ENCODE measurements around the gene HSD17B3. TPM values are rescaled to one million over a fixed set of nuclear protein-coding genes. Genes with fewer than 3 reads are reported as not detected.

The HSD17B3 gene
- total and polyA plus RNA-seq, 10 of the 15 experiments (the other 5 are each of a cell fraction or from before 2014, with no cell fraction given), result not detected

DNA sequence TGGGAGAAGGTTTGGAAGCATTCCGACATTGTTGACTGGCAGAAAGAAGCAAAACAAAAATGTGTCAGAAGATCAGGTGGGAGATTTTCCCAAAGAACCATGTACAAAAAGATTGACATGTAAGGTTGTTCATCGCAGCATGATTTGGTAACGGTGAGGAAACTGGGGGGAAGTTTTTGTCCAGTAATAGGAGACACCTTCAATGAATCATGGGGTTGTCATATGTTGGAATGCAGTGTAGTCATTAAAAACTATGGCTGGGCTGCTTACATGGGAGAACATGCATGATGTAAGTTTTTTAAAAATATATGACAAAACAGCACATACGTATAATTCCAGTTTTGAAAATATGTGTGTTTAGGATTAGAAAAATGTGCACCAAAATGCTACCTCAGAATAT, 50.5 kb downstream of the HSD17B3 start:
- RAD21 ChIA-PET (ENCODE audit: unreplicated experiment), result no interaction called here
- WGBS (ENCODE audit: insufficient coverage, insufficient replicate concordance, low lambda C conversion rate, missing lambda C conversion rate), result 90% methylated on average over 4 of the region's 4 CpGs
- BruUV-seq (replicated peaks), result no TSS peak

More for the DNA sequence above, 50.5 kb downstream of the HSD17B3 start:
- H3K9me3 ChIP-seq (replicated peaks; ENCODE audit: control insufficient read depth, insufficient read depth, low read length), result no peaks in the 10 kb centered on the region
- FAIRE-seq (no peak), ATAC-seq (no peak), DNase-seq (ENCODE audit: low read depth, low spot score) (no peak)
- intact Hi-C loops (cut with micrococcal nuclease; ENCODE audit: unreplicated experiment) (no loop called here), in situ Hi-C loops (cut with MboI) (no loop called here)
- no peaks in the 10 kb centered on the region for H3K79me2 ChIP-seq (ENCODE audit: control insufficient read depth, insufficient read depth, low read length)
- no peak for TF ChIP-seq RELA (IDR thresholded peaks at IDR 0.05; ENCODE audit: borderline replicate concordance, partially characterized antibody)
- TF ChIP-seq IKZF1 (conservative IDR thresholded peaks at IDR 0.05), result no peak
- TF ChIP-seq, protein P1, sequence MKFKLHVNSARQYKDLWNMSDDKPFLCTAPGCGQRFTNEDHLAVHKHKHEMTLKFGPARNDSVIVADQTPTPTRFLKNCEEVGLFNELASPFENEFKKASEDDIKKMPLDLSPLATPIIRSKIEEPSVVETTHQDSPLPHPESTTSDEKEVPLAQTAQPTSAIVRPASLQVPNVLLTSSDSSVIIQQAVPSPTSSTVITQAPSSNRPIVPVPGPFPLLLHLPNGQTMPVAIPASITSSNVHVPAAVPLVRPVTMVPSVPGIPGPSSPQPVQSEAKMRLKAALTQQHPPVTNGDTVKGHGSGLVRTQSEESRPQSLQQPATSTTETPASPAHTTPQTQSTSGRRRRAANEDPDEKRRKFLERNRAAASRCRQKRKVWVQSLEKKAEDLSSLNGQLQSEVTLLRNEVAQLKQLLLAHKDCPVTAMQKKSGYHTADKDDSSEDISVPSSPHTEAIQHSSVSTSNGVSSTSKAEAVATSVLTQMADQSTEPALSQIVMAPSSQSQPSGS (IDR thresholded peaks at IDR 0.05; ENCODE audit: low read length), result no peak
- TF ChIP-seq JUNB (IDR thresholded peaks at IDR 0.05), result no peak
- TF ChIP-seq, protein P2, sequence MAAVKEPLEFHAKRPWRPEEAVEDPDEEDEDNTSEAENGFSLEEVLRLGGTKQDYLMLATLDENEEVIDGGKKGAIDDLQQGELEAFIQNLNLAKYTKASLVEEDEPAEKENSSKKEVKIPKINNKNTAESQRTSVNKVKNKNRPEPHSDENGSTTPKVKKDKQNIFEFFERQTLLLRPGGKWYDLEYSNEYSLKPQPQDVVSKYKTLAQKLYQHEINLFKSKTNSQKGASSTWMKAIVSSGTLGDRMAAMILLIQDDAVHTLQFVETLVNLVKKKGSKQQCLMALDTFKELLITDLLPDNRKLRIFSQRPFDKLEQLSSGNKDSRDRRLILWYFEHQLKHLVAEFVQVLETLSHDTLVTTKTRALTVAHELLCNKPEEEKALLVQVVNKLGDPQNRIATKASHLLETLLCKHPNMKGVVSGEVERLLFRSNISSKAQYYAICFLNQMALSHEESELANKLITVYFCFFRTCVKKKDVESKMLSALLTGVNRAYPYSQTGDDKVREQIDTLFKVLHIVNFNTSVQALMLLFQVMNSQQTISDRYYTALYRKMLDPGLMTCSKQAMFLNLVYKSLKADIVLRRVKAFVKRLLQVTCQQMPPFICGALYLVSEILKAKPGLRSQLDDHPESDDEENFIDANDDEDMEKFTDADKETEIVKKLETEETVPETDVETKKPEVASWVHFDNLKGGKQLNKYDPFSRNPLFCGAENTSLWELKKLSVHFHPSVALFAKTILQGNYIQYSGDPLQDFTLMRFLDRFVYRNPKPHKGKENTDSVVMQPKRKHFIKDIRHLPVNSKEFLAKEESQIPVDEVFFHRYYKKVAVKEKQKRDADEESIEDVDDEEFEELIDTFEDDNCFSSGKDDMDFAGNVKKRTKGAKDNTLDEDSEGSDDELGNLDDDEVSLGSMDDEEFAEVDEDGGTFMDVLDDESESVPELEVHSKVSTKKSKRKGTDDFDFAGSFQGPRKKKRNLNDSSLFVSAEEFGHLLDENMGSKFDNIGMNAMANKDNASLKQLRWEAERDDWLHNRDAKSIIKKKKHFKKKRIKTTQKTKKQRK (IDR thresholded peaks at IDR 0.05; ENCODE audit: low read depth, low read length), result no peak
- no peak for TF ChIP-seq FOS (IDR thresholded peaks at IDR 0.05; ENCODE audit: borderline replicate concordance, extremely low read depth, insufficient read length)
- no peak overlapping the region for H3K4me3 ChIP-seq
- H3K4me1 ChIP-seq (ENCODE audit: control insufficient read depth, insufficient read depth, low read length), result peaks cover 5% of the 10 kb centered on the region; the same call in 1 of the 2 replicates
- H3K27me3 ChIP-seq (replicated peaks in 1 of 2; ENCODE audit: control insufficient read depth in 2 of 2, insufficient read depth in 2 of 2, low read length in 1 of 2), result peaks cover 0 to 4% of the 10 kb centered on the region in 2 experiments; a peak in 2 of 4 replicates
- CTCF ChIA-PET, result no interaction called here
- SMC1A ChIA-PET (ENCODE audit: uncharacterized antibody, unreplicated experiment), result no interaction called here
- no peak overlapping the region for H2AFZ ChIP-seq (ENCODE audit: control insufficient read depth, low read depth, low read length)
- no peak overlapping the region for H3K9ac ChIP-seq (ENCODE audit: control insufficient read depth, insufficient read depth, low read length)
- H3K27ac ChIP-seq (ENCODE audit: control insufficient read depth, insufficient read depth), result no peak overlapping the region
- H3K36me3 ChIP-seq (ENCODE audit: control insufficient read depth in 2 of 2, insufficient read depth in 2 of 2, low read length in 1 of 2), result no peaks in the 10 kb centered on the region
- peaks cover 2% of the 10 kb centered on the region; the same call in 1 of the 2 replicates for H4K20me1 ChIP-seq (ENCODE audit: control insufficient read depth, insufficient read depth)
- H3K4me2 ChIP-seq (ENCODE audit: control insufficient read depth, insufficient read depth), result no peak overlapping the region
- POLR2A ChIA-PET, result no interaction called here
